Neural cell (in vitro differentiated cells): ENCODE data around the gene SERPINA6. TPM values are rescaled to one million over a fixed set of nuclear protein-coding genes. Genes with fewer than 3 reads are reported as not detected.

Source experiments
- H2AFZ ChIP-seq: fragments of 200-600, 300-800 bp; sonication (generic), shearing (Covaris generic); 2 replicates; pipeline ENCODE4 v1.6.0; 2014; ENCODE audit warnings: low read depth, mild to moderate bottlenecking, antibody characterized with exemption, low read length, moderate library complexity
- H3F3A ChIP-seq: fragments of 200-600 bp; shearing (Covaris generic); 2 replicates; pipeline ENCODE4 v1.6.1; 2016; ENCODE audit warnings: mild to moderate bottlenecking, moderate library complexity, mixed read lengths, antibody characterized with exemption, low read length; ENCODE audit not compliant: insufficient read depth, poor library complexity, severe bottlenecking
- H3K27ac ChIP-seq: fragments of 200-600, 300-800 bp; sonication (generic), shearing (Covaris generic); 2 replicates; pipeline ENCODE4 v1.5.1; 2014; ENCODE audit warnings: mild to moderate bottlenecking, low read length, moderate library complexity
- H3K27me3 ChIP-seq: fragments of 300-800, 200-600 bp; sonication (generic), shearing (Covaris generic); 2 replicates; pipeline ENCODE4 v1.6.0; 2014; ENCODE audit warnings: mild to moderate bottlenecking, low read depth, low read length, moderate library complexity; ENCODE audit not compliant: insufficient read depth
- H3K36me3 ChIP-seq: fragments of 300-800, 200-600 bp; sonication (generic), shearing (Covaris generic); 2 replicates; pipeline ENCODE4 v1.5.1; 2014; ENCODE audit warnings: mild to moderate bottlenecking, antibody characterized with exemption, low read length, moderate library complexity; ENCODE audit not compliant: insufficient read depth
- H3K4me2 ChIP-seq: fragments of 300-800, 200-600 bp; sonication (generic), shearing (Covaris generic); 2 replicates; pipeline ENCODE4 v1.6.0; 2014; ENCODE audit warnings: mild to moderate bottlenecking, low read length
- H3K4me3 ChIP-seq: fragments of 300-800, 200-600 bp; sonication (generic), shearing (Covaris generic); 2 replicates; pipeline ENCODE4 v1.5.1; 2014; ENCODE audit warnings: mild to moderate bottlenecking, low read length, moderate library complexity
- H3K79me2 ChIP-seq: fragments of 200-600 bp; shearing (Covaris generic); replicated peaks from 2 replicates; pipeline ENCODE4 v1.6.0; 2014; ENCODE audit warnings: mild to moderate bottlenecking, low read length, moderate library complexity; ENCODE audit not compliant: insufficient read depth
- H3K9ac ChIP-seq: fragments of 300-800, 200-600 bp; sonication (generic), shearing (Covaris generic); 2 replicates; pipeline ENCODE4 v1.6.1; 2016; ENCODE audit warnings: mild to moderate bottlenecking, low read length, mixed read lengths
- H3K9me2 ChIP-seq: fragments of 200-600 bp; shearing (Covaris generic); 2 replicates; pipeline ENCODE4 v1.6.1; 2016; ENCODE audit warnings: mild to moderate bottlenecking, low read length, mixed read lengths; ENCODE audit not compliant: insufficient read depth
- H3K9me3 ChIP-seq: fragments of 200-600, 300-800 bp; sonication (generic), shearing (Covaris generic); 2 replicates; pipeline ENCODE4 v1.6.1; 2016; ENCODE audit warnings: mild to moderate bottlenecking, mixed run types, low read length, moderate library complexity, mixed read lengths
- H4K20me1 ChIP-seq: fragments of 200-600 bp; shearing (Covaris generic); 2 replicates; pipeline ENCODE4 v1.6.1; 2016; ENCODE audit warnings: mild to moderate bottlenecking, mixed run types; ENCODE audit not compliant: insufficient read depth
- EP300 ChIP-seq: fragments of 450-650 bp; conservative IDR thresholded peaks from 2 replicates; pipeline ENCODE4 v1.6.1; 2014; ENCODE audit warnings: antibody characterized with exemption, mild to moderate bottlenecking, moderate library complexity; ENCODE audit not compliant: poor library complexity, severe bottlenecking
- EZH2 ChIP-seq: fragments of 200-600, 300-800 bp; shearing (Covaris generic), sonication (generic); IDR thresholded peaks from 2 replicates; pipeline ENCODE4 v1.6.1; 2014; ENCODE audit warnings: antibody characterized with exemption, low read length, borderline replicate concordance, mild to moderate bottlenecking; ENCODE audit not compliant: insufficient read depth, poor library complexity, severe bottlenecking
- MXI1 ChIP-seq: fragments of 450-650 bp; conservative IDR thresholded peaks from 2 replicates; pipeline ENCODE4 v1.6.1; 2014; ENCODE audit warnings: antibody characterized with exemption, mild to moderate bottlenecking; ENCODE audit not compliant: poor library complexity, severe bottlenecking
- POLR2AphosphoS5 ChIP-seq: IDR thresholded peaks from 2 replicates; pipeline ENCODE4 v1.6.1; 2012
- RAD21 ChIP-seq: fragments of 450-650 bp; conservative IDR thresholded peaks from 2 replicates; pipeline ENCODE4 v1.6.1; 2014; ENCODE audit warnings: antibody characterized with exemption, mild to moderate bottlenecking, moderate library complexity
- SMC3 ChIP-seq: fragments of 450-650 bp; conservative IDR thresholded peaks from 2 replicates; pipeline ENCODE4 v1.6.1; 2014; ENCODE audit warnings: antibody characterized with exemption, mild to moderate bottlenecking, moderate library complexity; ENCODE audit not compliant: poor library complexity
- TAF1 ChIP-seq: IDR thresholded peaks from 2 replicates; pipeline ENCODE4 v1.6.1; 2012; ENCODE audit warnings: low read depth
- polyA plus RNA-seq: library from polyadenylated mRNA; depleted of rRNA; stranded (reverse); fragments of >200 nt; gene quantifications from 2 replicates; pipeline ENCODE4 v1.2.3, GENCODE V29; 2014
- TF ChIP-seq, protein P1 (sequence below): fragments of 450-650 bp; IDR thresholded peaks from 2 replicates; pipeline ENCODE4 v1.5.1; 2014; ENCODE audit warnings: antibody characterized with exemption, mild to moderate bottlenecking, moderate library complexity; ENCODE audit not compliant: poor library complexity, severe bottlenecking
- TF ChIP-seq, protein P2 (sequence below): IDR thresholded peaks from 2 replicates; pipeline ENCODE4 v1.6.1; 2012; ENCODE audit warnings: borderline replicate concordance

The SERPINA6 gene
- polyA plus RNA-seq, 1 donor from 2014 or later, result not detected

DNA sequence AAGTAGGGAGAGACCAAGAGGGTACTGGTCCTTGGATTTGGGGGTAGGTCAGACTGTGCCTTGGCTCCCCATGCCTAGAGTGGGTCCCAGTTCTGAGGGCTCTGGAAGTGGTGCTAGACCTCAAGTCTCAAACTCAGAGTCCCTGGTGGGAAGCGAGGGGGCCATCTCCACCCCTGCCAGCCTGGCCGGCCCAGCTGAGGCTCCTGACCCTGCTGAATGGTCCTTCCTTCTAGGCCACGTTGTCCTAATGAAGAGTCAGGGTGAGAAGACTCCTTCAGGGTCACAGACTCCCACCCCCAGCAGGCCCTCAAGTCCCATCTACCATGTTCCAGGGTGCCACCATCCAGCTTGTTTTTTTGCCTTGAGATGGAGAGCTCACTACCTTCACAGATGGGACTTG is 12.9 kb downstream of the SERPINA6 start:
- H3K9ac ChIP-seq, result no peak overlapping the region
- H2AFZ ChIP-seq, result no peak overlapping the region
- TF ChIP-seq POLR2AphosphoS5 (no peak), MXI1 (no peak), EP300 (no peak)
- H3K4me3 ChIP-seq, result no peak overlapping the region
- H4K20me1 ChIP-seq, result no peaks in the 10 kb centered on the region
- H3F3A ChIP-seq, result no peaks in the 10 kb centered on the region
- no peak overlapping the region for H3K27ac ChIP-seq
- H3K4me2 ChIP-seq, result no peak overlapping the region
- H3K9me2 ChIP-seq, result no peaks in the 10 kb centered on the region
- no peaks in the 10 kb centered on the region for H3K27me3 ChIP-seq
- no peaks in the 10 kb centered on the region for H3K9me3 ChIP-seq
- no peaks in the 10 kb centered on the region for H3K36me3 ChIP-seq
- no peaks in the 10 kb centered on the region for H3K79me2 ChIP-seq

DNA sequence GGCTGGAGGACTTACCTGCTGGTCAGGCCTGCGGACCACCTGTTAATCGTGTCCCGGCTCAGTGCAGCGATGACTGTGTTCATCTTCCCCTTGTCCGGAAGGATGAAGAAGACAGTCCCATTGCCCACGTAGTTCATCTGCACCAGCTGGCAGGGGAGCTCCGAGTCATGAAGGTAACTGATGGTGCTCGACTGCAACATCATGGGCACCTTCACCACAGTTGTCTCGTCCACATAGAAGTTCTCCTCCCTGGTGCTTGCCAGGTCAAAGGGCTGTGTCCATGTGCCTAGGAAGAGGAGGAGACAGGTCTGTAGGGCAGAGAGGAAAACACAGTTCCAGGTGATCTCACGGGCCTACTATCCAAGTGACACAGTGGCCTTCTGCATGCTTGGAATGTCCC is 13.4 kb downstream of the SERPINA6 start:
- no peak overlapping the region for H3K27ac ChIP-seq
- H3K36me3 ChIP-seq, result no peaks in the 10 kb centered on the region
- TF ChIP-seq, protein P1, sequence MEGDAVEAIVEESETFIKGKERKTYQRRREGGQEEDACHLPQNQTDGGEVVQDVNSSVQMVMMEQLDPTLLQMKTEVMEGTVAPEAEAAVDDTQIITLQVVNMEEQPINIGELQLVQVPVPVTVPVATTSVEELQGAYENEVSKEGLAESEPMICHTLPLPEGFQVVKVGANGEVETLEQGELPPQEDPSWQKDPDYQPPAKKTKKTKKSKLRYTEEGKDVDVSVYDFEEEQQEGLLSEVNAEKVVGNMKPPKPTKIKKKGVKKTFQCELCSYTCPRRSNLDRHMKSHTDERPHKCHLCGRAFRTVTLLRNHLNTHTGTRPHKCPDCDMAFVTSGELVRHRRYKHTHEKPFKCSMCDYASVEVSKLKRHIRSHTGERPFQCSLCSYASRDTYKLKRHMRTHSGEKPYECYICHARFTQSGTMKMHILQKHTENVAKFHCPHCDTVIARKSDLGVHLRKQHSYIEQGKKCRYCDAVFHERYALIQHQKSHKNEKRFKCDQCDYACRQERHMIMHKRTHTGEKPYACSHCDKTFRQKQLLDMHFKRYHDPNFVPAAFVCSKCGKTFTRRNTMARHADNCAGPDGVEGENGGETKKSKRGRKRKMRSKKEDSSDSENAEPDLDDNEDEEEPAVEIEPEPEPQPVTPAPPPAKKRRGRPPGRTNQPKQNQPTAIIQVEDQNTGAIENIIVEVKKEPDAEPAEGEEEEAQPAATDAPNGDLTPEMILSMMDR, result no peak
- TF ChIP-seq, protein P2, sequence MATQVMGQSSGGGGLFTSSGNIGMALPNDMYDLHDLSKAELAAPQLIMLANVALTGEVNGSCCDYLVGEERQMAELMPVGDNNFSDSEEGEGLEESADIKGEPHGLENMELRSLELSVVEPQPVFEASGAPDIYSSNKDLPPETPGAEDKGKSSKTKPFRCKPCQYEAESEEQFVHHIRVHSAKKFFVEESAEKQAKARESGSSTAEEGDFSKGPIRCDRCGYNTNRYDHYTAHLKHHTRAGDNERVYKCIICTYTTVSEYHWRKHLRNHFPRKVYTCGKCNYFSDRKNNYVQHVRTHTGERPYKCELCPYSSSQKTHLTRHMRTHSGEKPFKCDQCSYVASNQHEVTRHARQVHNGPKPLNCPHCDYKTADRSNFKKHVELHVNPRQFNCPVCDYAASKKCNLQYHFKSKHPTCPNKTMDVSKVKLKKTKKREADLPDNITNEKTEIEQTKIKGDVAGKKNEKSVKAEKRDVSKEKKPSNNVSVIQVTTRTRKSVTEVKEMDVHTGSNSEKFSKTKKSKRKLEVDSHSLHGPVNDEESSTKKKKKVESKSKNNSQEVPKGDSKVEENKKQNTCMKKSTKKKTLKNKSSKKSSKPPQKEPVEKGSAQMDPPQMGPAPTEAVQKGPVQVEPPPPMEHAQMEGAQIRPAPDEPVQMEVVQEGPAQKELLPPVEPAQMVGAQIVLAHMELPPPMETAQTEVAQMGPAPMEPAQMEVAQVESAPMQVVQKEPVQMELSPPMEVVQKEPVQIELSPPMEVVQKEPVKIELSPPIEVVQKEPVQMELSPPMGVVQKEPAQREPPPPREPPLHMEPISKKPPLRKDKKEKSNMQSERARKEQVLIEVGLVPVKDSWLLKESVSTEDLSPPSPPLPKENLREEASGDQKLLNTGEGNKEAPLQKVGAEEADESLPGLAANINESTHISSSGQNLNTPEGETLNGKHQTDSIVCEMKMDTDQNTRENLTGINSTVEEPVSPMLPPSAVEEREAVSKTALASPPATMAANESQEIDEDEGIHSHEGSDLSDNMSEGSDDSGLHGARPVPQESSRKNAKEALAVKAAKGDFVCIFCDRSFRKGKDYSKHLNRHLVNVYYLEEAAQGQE, result no peak
- TF ChIP-seq TAF1 (no peak), EZH2 (no peak), POLR2AphosphoS5 (no peak), EP300 (no peak), SMC3 (no peak), RAD21 (no peak), MXI1 (no peak)
- H3F3A ChIP-seq, result no peaks in the 10 kb centered on the region
- H4K20me1 ChIP-seq, result no peaks in the 10 kb centered on the region
- H3K4me2 ChIP-seq, result no peak overlapping the region
- no peaks in the 10 kb centered on the region for H3K9me3 ChIP-seq
- no peak overlapping the region for H3K4me3 ChIP-seq
- H3K9ac ChIP-seq, result no peak overlapping the region
- no peaks in the 10 kb centered on the region for H3K79me2 ChIP-seq
- H3K9me2 ChIP-seq, result no peaks in the 10 kb centered on the region
- no peaks in the 10 kb centered on the region for H3K27me3 ChIP-seq
- no peak overlapping the region for H2AFZ ChIP-seq

DNA sequence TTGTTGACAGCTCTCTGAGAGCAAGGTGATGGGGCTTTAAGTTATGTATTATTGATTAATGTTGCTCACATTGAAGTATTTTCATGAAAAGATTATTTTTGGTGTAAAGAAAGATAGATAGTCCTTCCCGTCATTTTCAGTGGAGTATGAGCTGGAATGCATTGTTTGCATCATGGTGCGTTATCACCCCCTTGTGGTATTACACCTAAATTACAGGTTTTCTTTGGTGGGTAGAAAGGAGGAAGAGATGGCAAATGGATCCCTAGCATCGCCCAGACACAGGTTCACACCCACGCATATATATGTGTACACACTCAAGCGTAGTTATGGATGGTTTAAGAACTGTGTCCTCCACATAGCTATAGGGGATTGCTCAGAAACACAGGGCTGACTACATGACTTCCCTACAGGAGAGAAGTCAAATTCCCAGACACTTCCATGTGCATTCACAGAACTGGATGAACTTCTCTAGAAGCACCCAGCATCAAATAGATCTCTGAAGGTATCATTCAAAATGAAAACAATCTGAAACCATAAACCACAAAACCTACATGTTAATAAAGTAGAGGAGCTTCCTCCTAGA is 15.6 kb downstream of the SERPINA6 start:
- Histone ChIP-seq H3K27me3 (no peaks in the 10 kb centered on the region), H3K79me2 (no peaks in the 10 kb centered on the region), H4K20me1 (no peaks in the 10 kb centered on the region), H3K9ac (no peak overlapping the region), H3K27ac (no peak overlapping the region), H3K36me3 (no peaks in the 10 kb centered on the region), H2AFZ (no peak overlapping the region), H3K4me2 (no peak overlapping the region), H3F3A (no peaks in the 10 kb centered on the region), H3K4me3 (no peak overlapping the region), H3K9me3 (no peaks in the 10 kb centered on the region), H3K9me2 (no peaks in the 10 kb centered on the region)
- TF ChIP-seq, protein P1, result peak; percentile 10
- no peak for TF ChIP-seq SMC3
